H1 (cell line): ENCODE measurements around the gene BBS9. TPM values are rescaled to one million over a fixed set of nuclear protein-coding genes. Genes with fewer than 3 reads are reported as not detected.
"Not testable (repeated sequence)": the region's sequence is repeated elsewhere in the genome, so short reads cannot be mapped to it uniquely, and the experiment has no call there.

Experiments used
- CTCF ChIA-PET: fragments of 300-600 bp; sonication (Branson Sonifier 250); formaldehyde crosslinking; loops from one replicate; lab custom pipeline; 2021; ENCODE audit not compliant: partially characterized antibody; lab: Charles Lee
- POLR2A ChIA-PET: fragments of 300-600 bp; sonication (Branson Sonifier 250); formaldehyde crosslinking; loops from one replicate; lab custom pipeline; 2021; ENCODE audit warnings: inconsistent platforms; ENCODE audit not compliant: partially characterized antibody; lab: Charles Lee
- DNase-seq, 2 experiments: peaks; one replicate each; pipeline versions ENCODE4 v3.0.0 to v3.0.0-alpha.2; 2010 to 2022; ENCODE audit warnings: low spot score in 2 of 2, low read depth in 1 of 2, mixed read lengths in 1 of 2
- FAIRE-seq: peaks from 2 replicates; lab custom pipeline; 2011; peaks lifted over from hg19 to GRCh38; lab: Jason Lieb, UNC
- H2AFZ ChIP-seq: 2 replicates; pipeline ENCODE4 v1.8.1; 2012; ENCODE audit warnings: low read length, inconsistent platforms
- H2AK5ac ChIP-seq: 2 replicates; pipeline ENCODE4 v1.6.1; 2013; ENCODE audit warnings: low read depth, low read length
- H2BK120ac ChIP-seq: replicated peaks from 2 replicates; pipeline ENCODE3; 2013; ENCODE audit warnings: low read depth, low read length, inconsistent platforms
- H2BK12ac ChIP-seq: 2 replicates; pipeline ENCODE4 v1.6.1; 2013; ENCODE audit warnings: low read depth, low read length
- H2BK15ac ChIP-seq: 2 replicates; pipeline ENCODE4 v1.6.1; 2013; ENCODE audit warnings: low read length
- H2BK20ac ChIP-seq: 2 replicates; pipeline ENCODE4 v1.6.1; 2013; ENCODE audit warnings: low read length
- H2BK5ac ChIP-seq: 2 replicates; pipeline ENCODE4 v1.6.1; 2013; ENCODE audit warnings: low read depth, low read length
- H3K14ac ChIP-seq: 2 replicates; pipeline ENCODE4 v1.6.1; 2013; ENCODE audit warnings: inconsistent platforms; ENCODE audit not compliant: insufficient read length
- H3K18ac ChIP-seq: 2 replicates; pipeline ENCODE4 v1.6.1; 2013; ENCODE audit warnings: low read length; ENCODE audit errors: extremely low read depth
- H3K23ac ChIP-seq: 2 replicates; pipeline ENCODE4 v1.6.1; 2013; ENCODE audit warnings: inconsistent platforms; ENCODE audit not compliant: insufficient read length
- H3K23me2 ChIP-seq: 2 replicates; pipeline ENCODE4 v1.6.1; 2013; ENCODE audit warnings: low read depth, low read length
- H3K27ac ChIP-seq: 2 replicates; pipeline ENCODE4 v1.6.1; 2011; ENCODE audit warnings: low read depth, low read length, inconsistent platforms
- H3K27me3 ChIP-seq, 4 experiments: replicated peaks in 1 of 4; 1 replicate in 1 of 4; 2 replicates in 3 of 4; pipeline versions ENCODE4 v1.6.1 to v1.8.1; 2011 to 2013; ENCODE audit warnings: low read length in 3 of 4, mild to moderate bottlenecking in 3 of 4, inconsistent platforms in 2 of 4, mixed read lengths in 2 of 4, moderate library complexity in 1 of 4; ENCODE audit not compliant: control insufficient read depth in 3 of 4, insufficient read depth in 3 of 4; ENCODE audit errors: extremely low read depth in 1 of 4
- H3K36me3 ChIP-seq, 4 experiments: 2 replicates each; pipeline versions ENCODE4 v1.6.1 to v1.8.1; 2011 to 2013; ENCODE audit warnings: mild to moderate bottlenecking in 4 of 4, low read length in 3 of 4, moderate library complexity in 2 of 4, control low read depth in 1 of 4, inconsistent platforms in 1 of 4; ENCODE audit not compliant: insufficient read depth in 4 of 4, control insufficient read depth in 2 of 4
- H3K4ac ChIP-seq: replicated peaks from 2 replicates; pipeline ENCODE3; 2013; ENCODE audit warnings: low read length, low read depth, mixed read lengths, inconsistent platforms; ENCODE audit not compliant: insufficient read length
- H3K4me1 ChIP-seq, 4 experiments: replicated peaks in 1 of 4; 1 replicate in 1 of 4; 2 replicates in 3 of 4; pipeline versions ENCODE4 v1.6.1 to v1.8.1; 2011 to 2013; ENCODE audit warnings: low read length in 3 of 4, inconsistent platforms in 2 of 4, mixed read lengths in 1 of 4; ENCODE audit not compliant: insufficient read depth in 4 of 4, control insufficient read depth in 3 of 4
- H3K4me2 ChIP-seq, 2 experiments: 2 replicates each; pipeline versions ENCODE4 v1.6.1 to v1.8.1; 2011 to 2013; ENCODE audit warnings: low read depth in 2 of 2, low read length in 2 of 2, control low read depth in 1 of 2, inconsistent platforms in 1 of 2, mild to moderate bottlenecking in 1 of 2; ENCODE audit not compliant: insufficient read depth in 1 of 2
- H3K4me3 ChIP-seq, 4 experiments: fragments of 200-600, 300-600 bp in 1 of 4; sonication (generic), shearing (Covaris generic), sonication (Bioruptor Twin) in 1 of 4; 2 replicates each; pipeline versions ENCODE4 v1.5.1 to v1.8.1; 2011 to 2016; ENCODE audit warnings: low read length in 4 of 4, low read depth in 3 of 4, control low read depth in 2 of 4, inconsistent platforms in 2 of 4, mild to moderate bottlenecking in 2 of 4, mixed read lengths in 1 of 4, moderate library complexity in 1 of 4; ENCODE audit not compliant: insufficient read depth in 2 of 4; ENCODE audit errors: extremely low read depth in 1 of 4
- H3K56ac ChIP-seq: replicated peaks from 2 replicates; pipeline ENCODE3; 2013; ENCODE audit warnings: low read depth, mild to moderate bottlenecking, mixed read lengths, low read length, inconsistent platforms; ENCODE audit not compliant: insufficient read length
- H3K79me1 ChIP-seq: 2 replicates; pipeline ENCODE4 v1.6.1; 2013; ENCODE audit warnings: low read depth, low read length, control low read depth
- H3K79me2 ChIP-seq, 2 experiments: 2 replicates each; pipeline versions ENCODE4 v1.6.1 to v1.8.1; 2012 to 2013; ENCODE audit warnings: low read length in 2 of 2, mild to moderate bottlenecking in 2 of 2, inconsistent platforms in 1 of 2; ENCODE audit not compliant: insufficient read depth in 2 of 2, control insufficient read depth in 1 of 2
- H3K9ac ChIP-seq, 4 experiments: replicated peaks in 1 of 4; 1 replicate in 1 of 4; 2 replicates in 3 of 4; pipeline versions ENCODE4 v1.6.1 to v1.8.1; 2011 to 2013; ENCODE audit warnings: low read depth in 3 of 4, low read length in 3 of 4, control low read depth in 2 of 4, mild to moderate bottlenecking in 2 of 4, moderate library complexity in 2 of 4, inconsistent platforms in 1 of 4; ENCODE audit errors: extremely low read depth in 1 of 4
- H3K9me3 ChIP-seq, 2 experiments: 2 replicates each; pipeline versions ENCODE4 v1.6.1 to v1.8.1; 2012 to 2013; ENCODE audit warnings: mild to moderate bottlenecking in 2 of 2, moderate library complexity in 2 of 2, control low read depth in 1 of 2, inconsistent platforms in 1 of 2, low read depth in 1 of 2, low read length in 1 of 2, mixed read lengths in 1 of 2; ENCODE audit not compliant: insufficient read depth in 2 of 2
- H4K20me1 ChIP-seq, 2 experiments: replicated peaks in 1 of 2; 2 replicates each; pipeline versions ENCODE3 to v1.8.1; 2011 to 2013; ENCODE audit warnings: inconsistent platforms in 2 of 2, low read length in 2 of 2, mild to moderate bottlenecking in 1 of 2; ENCODE audit not compliant: insufficient read depth in 2 of 2, control insufficient read depth in 1 of 2
- H4K5ac ChIP-seq: 2 replicates; pipeline ENCODE4 v1.6.1; 2013; ENCODE audit warnings: low read length, low read depth, mixed read lengths, inconsistent platforms; ENCODE audit not compliant: insufficient read length
- H4K8ac ChIP-seq: 2 replicates; pipeline ENCODE4 v1.8.0; 2013; ENCODE audit warnings: mild to moderate bottlenecking, moderate library complexity, low read length, inconsistent platforms; ENCODE audit not compliant: insufficient read depth; ENCODE audit errors: extremely low read depth
- H4K91ac ChIP-seq: replicated peaks from 2 replicates; pipeline ENCODE3; 2013; ENCODE audit warnings: low read length, mixed read lengths, inconsistent platforms; ENCODE audit not compliant: insufficient read length
- WGBS, 2 experiments: shearing (Covaris generic) in 1 of 2; methylation state at CpG; one replicate each; pipeline versions ENCODE4 v1.1.6 to v1.1.7; 2013 to 2015; ENCODE audit warnings: low lambda C conversion rate in 2 of 2, mixed read lengths in 2 of 2, inconsistent platforms in 1 of 2, low coverage in 1 of 2, missing lambda C conversion rate in 1 of 2; ENCODE audit not compliant: insufficient replicate concordance in 2 of 2, insufficient coverage in 1 of 2, insufficient read length in 1 of 2; ENCODE audit errors: extremely low coverage in 1 of 2, missing lambda C conversion rate in 1 of 2; 5-methylcytosine and 5-hydroxymethylcytosine counted together
- polyA plus RNA-seq, 7 experiments: library from polyadenylated mRNA; depleted of rRNA in 3 of 7; stranded (reverse) in 5 of 7; unstranded in 2 of 7; fragments of >200 nt in 5 of 7; fragments of 200-250 nt in 2 of 7; gene quantifications; 1 replicate in 5 of 7; 2 replicates in 1 of 7; 4 replicates in 1 of 7; pipeline versions ENCODE4 v1.2.1 to v1.2.3, GENCODE V29; 2011 to 2013; ENCODE audit warnings: missing spikeins in 2 of 7, mixed read lengths in 2 of 7
- total RNA-seq: library from RNA; stranded (reverse); fragmentation: NEBNext Ultra II Directional; extraction: Animal tissue kit (Norgen Biotek cat#: 25700); gene quantifications from 2 replicates; pipeline ENCODE4 v1.2.1, GENCODE V29; 2021

The BBS9 gene
- total and polyA plus RNA-seq, 2 of the 8 experiments (the other 6 are each of a cell fraction or from before 2014, with no cell fraction given): 22.3 to 37.0 TPM

- H3K36me3 ChIP-seq, H3K9me3 ChIP-seq, FAIRE-seq, H3K4me2 ChIP-seq, H3K4me1 ChIP-seq, H3K23me2 ChIP-seq, POLR2A ChIA-PET, H3K79me2 ChIP-seq, H3K9ac ChIP-seq, H3K79me1 ChIP-seq, H2BK5ac ChIP-seq, H4K5ac ChIP-seq, H4K91ac ChIP-seq, H4K20me1 ChIP-seq, DNase-seq, H3K4me3 ChIP-seq, H4K8ac ChIP-seq, H3K27ac ChIP-seq, H3K27me3 ChIP-seq, H3K4ac ChIP-seq, H2AK5ac ChIP-seq, H2BK20ac ChIP-seq, H2BK12ac ChIP-seq, H3K14ac ChIP-seq, H2BK15ac ChIP-seq, H2BK120ac ChIP-seq, H3K23ac ChIP-seq, H2AFZ ChIP-seq, H3K18ac ChIP-seq, H3K56ac ChIP-seq: not testable (repeated sequence)
- 94% methylated on average over 19 of the region's 38 CpGs; no CpG with 5 or more reads in 1 of the 2 experiments for WGBS, 2 experiments
- CTCF ChIA-PET: interaction anchor here (0.7 to 1.2 kb wide), 2 partner anchors 10 to 33 kb away, joined by 3 to 4 read pairs; no protein-coding TSS in a partner anchor
These were observed 89.6 kb downstream of the BBS9 start for GRCh38 chr7:33218841-33219535.
